Measurements from ENCODE around the gene ZNF33B.

ZNF33B gene

DNA sequence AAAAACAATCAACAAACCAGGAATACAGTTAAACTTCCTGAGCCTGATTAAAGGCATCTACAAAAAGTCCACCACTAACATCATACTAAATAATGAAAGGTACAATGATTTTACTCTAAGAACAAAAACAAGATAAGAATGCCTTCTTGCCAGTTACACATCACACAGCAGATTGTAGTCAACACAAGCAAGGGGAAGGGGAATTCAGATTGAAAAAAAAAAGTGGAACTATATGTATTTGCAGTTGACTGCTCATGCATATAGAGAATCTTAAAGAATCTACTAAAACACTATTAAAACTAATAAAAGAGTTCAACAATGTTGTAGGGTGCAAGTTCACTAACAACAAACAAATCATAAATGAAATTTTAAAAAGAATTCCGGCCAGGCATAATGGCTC is 28.5 kb downstream of the ZNF33B start:
- TF ChIP-seq, protein P1, sequence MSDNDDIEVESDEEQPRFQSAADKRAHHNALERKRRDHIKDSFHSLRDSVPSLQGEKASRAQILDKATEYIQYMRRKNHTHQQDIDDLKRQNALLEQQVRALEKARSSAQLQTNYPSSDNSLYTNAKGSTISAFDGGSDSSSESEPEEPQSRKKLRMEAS (IDR thresholded peaks at IDR 0.05; ENCODE audit: low read depth, low read length), result no peak
- TF ChIP-seq, protein P2, sequence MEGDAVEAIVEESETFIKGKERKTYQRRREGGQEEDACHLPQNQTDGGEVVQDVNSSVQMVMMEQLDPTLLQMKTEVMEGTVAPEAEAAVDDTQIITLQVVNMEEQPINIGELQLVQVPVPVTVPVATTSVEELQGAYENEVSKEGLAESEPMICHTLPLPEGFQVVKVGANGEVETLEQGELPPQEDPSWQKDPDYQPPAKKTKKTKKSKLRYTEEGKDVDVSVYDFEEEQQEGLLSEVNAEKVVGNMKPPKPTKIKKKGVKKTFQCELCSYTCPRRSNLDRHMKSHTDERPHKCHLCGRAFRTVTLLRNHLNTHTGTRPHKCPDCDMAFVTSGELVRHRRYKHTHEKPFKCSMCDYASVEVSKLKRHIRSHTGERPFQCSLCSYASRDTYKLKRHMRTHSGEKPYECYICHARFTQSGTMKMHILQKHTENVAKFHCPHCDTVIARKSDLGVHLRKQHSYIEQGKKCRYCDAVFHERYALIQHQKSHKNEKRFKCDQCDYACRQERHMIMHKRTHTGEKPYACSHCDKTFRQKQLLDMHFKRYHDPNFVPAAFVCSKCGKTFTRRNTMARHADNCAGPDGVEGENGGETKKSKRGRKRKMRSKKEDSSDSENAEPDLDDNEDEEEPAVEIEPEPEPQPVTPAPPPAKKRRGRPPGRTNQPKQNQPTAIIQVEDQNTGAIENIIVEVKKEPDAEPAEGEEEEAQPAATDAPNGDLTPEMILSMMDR (IDR thresholded peaks at IDR 0.05; ENCODE audit: low read depth, low read length), result no peak
- no peak for TF ChIP-seq POLR2A (IDR thresholded peaks at IDR 0.05; ENCODE audit: extremely low read depth, insufficient read length)
- no peak for TF ChIP-seq MYC (IDR thresholded peaks at IDR 0.05; ENCODE audit: low read depth, low read length)
- no peak for DNase-seq (ENCODE audit: low read depth)
- no peak overlapping the region for H3K4me3 ChIP-seq (ENCODE audit: low read depth, low read length)

DNA sequence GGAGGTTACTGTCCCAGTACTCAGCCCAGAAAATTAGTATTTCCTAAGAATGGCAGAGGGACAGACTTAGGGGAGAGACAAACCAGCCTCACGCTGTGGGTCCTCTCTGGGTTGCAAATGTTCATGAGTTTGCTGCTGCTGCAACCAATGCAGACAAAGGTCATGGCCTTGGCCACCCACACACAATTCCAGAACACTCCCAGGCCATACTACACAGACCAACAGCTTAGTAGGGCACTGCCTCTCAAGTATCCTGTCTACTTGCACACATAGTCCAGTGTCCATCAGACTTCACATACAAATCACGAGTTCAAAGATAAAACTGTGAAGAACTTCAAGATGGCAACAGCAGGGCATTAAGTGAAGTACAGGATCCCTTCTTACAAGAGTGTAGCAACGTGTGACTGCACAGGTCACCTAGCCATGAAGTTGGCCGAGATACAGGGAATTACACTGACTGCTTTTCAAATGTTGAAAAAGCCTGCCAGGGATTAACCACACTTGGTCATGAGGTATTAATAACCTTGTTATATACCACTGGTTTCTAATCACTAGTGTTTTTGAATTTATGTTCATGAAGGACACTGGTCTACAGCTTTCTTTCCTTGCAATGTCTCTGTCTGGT is 40.0 kb downstream of the ZNF33B start:
- no peak for DNase-seq (ENCODE audit: low read depth)
- TF ChIP-seq POLR2A (IDR thresholded peaks at IDR 0.05; ENCODE audit: extremely low read depth, insufficient read length) (no peak), MYC (IDR thresholded peaks at IDR 0.05; ENCODE audit: low read depth, low read length) (no peak)
- TF ChIP-seq, protein P2 (IDR thresholded peaks at IDR 0.05; ENCODE audit: low read depth, low read length), result no peak
- TF ChIP-seq, protein P1 (IDR thresholded peaks at IDR 0.05; ENCODE audit: low read depth, low read length), result no peak
- no peak overlapping the region for H3K4me3 ChIP-seq (ENCODE audit: low read depth, low read length)

DNA sequence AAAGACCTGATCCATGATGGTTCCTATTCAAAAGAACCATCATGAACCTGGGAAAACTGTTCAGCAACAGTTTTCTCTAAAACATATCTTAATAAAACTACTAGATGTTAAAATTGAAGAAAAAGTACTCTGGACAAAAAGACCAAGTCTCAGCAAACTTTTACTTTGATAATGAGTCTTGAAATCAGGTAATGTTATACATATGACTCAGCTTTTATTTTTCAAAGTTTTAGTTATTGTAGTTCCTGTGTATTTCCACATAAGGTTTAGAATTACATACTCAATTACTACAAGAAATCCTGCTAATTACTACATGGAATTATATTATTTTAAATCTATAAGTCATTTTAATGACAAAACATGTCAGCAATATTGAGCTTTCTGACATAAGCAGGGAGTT is 42.2 kb downstream of the ZNF33B start:
- TF ChIP-seq, protein P2 (IDR thresholded peaks at IDR 0.05; ENCODE audit: low read depth, low read length), result no peak
- TF ChIP-seq MYC (IDR thresholded peaks at IDR 0.05; ENCODE audit: low read depth, low read length) (no peak), POLR2A (IDR thresholded peaks at IDR 0.05; ENCODE audit: extremely low read depth, insufficient read length) (no peak)
- TF ChIP-seq, protein P1 (IDR thresholded peaks at IDR 0.05; ENCODE audit: low read depth, low read length), result no peak
- DNase-seq (ENCODE audit: low read depth), result no peak
- no peak overlapping the region for H3K4me3 ChIP-seq (ENCODE audit: low read depth, low read length)

DNA sequence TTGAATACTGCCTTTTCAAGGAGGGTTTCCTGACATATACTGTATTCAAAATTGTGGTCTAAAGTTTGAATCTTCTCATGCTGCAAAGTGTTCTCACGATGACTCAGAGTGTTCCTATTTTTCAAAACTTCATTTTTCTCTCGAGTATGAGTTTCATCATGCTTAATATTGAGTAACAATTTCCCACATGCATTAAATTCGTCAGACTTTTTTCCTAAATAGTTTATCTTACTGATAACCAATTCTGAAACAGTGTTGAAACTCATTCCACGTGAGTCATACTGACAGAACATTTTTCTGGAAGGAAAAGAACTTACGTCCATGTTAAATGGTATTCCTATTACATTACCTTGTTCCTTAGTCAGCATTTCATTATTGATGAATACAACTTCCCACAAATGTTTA is 44.1 kb downstream of the ZNF33B start:
- H3K4me3 ChIP-seq (ENCODE audit: low read depth, low read length), result no peak overlapping the region
- peak; percentile 18 for DNase-seq (ENCODE audit: low read depth)
- TF ChIP-seq MYC (IDR thresholded peaks at IDR 0.05; ENCODE audit: low read depth, low read length), result no peak
- TF ChIP-seq, protein P2 (IDR thresholded peaks at IDR 0.05; ENCODE audit: low read depth, low read length), result no peak
- TF ChIP-seq POLR2A (IDR thresholded peaks at IDR 0.05; ENCODE audit: extremely low read depth, insufficient read length), result no peak
- TF ChIP-seq, protein P1 (IDR thresholded peaks at IDR 0.05; ENCODE audit: low read depth, low read length), result no peak

DNA sequence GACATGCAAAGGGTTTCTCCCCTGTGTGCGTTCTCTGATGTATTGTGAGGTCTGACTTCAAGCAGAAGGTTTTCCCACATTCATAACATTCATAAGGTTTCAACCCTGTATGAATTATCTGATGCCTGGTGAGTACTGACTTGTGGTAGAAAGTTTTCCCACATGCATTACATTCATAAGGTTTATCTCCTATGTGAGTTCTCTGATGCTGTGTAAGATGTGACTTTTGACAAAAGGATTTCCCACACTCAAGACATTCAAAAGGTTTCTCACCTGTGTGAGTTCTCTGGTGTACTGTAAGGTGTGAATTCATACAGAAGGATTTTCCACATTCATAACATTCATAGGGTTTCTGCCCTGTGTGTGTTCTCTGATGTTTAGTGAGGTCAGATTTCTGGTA is 45.1 kb downstream of the ZNF33B start:
- H3K4me3 ChIP-seq (ENCODE audit: low read depth, low read length), result no peak overlapping the region
- TF ChIP-seq, protein P1 (IDR thresholded peaks at IDR 0.05; ENCODE audit: low read depth, low read length), result no peak
- no peak for TF ChIP-seq POLR2A (IDR thresholded peaks at IDR 0.05; ENCODE audit: extremely low read depth, insufficient read length)
- TF ChIP-seq, protein P2 (IDR thresholded peaks at IDR 0.05; ENCODE audit: low read depth, low read length), result no peak
- TF ChIP-seq MYC (IDR thresholded peaks at IDR 0.05; ENCODE audit: low read depth, low read length), result no peak

More for the DNA sequence above, 45.1 kb downstream of the ZNF33B start:
- no peak for DNase-seq (ENCODE audit: low read depth)
